GM21447 (cell line): ENCODE measurements around the gene GPR84.
"Not testable (repeated sequence)": the region's sequence is repeated elsewhere in the genome, so short reads cannot be mapped to it uniquely, and the experiment has no call there.

Experiments used
- ATAC-seq: cut with Tn5 transposase; IDR thresholded peaks from one replicate; pipeline ENCODE4 v1.9.1; 2021; ENCODE audit not compliant: unreplicated experiment

Gene GPR84

GRCh38 chr12:54356228-54356627 lies 8.1 kb downstream of the GPR84 start:
- ATAC-seq: no peak

DNA sequence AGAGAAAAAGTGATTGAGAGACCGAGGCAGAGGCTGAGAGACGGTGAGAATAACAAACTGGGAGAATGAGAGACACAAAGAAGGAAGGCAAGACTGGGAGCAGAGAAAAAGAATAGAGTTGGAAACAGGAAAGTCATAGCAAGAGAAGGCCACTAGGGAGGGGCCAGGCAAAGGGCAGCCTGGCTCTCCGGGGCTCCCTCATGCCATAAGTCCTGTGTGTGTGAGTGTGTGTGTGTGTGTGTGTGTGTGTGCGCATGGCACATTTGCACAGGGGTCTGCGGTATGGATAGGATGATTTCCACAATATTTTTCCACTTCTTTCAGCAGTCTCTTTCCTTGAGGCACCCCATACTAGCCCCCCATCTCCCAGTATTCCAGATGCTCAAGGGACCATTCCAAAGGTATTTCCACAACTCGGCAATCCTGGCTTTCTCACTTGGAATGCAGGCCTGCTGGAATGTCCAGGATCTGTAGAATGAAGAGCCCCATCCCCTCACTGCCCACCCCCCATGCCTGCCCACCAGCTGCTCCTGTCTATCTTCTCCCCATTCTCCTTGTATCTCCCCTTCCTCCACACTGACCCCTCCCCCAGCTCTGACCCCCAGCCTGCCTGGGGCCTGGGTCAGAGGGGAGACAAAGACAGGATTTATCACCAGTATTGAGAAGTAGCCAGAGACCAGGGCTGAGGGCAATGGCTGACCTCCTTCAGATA lies 9.0 kb downstream of the GPR84 start:
- no peak for ATAC-seq

DNA sequence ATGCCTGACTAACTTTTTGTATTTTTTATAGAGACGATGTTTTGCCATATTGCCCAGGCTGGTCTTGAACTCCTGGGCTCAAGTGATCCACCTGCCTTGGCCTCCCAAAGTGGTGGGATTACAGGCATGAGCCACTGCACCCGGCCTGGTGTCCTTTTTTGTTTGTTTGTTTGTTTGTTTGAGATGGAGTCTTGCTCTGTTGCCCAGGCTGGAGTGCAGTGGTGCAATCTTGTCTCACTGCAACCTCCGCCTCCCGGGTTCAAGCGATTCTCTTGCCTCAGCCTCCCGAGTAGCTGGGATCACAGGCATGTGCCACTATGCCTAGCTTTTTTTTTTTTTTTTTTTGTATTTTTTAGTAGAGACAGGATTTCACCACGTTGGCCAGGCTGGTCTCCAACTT lies 10.0 kb downstream of the GPR84 start:
- ATAC-seq: not testable (repeated sequence)

- ATAC-seq: no peak
These were observed 11.1 kb downstream of the GPR84 start for GRCh38 chr12:54352891-54353874.

- no peak for ATAC-seq
These were observed 12.2 kb downstream of the GPR84 start for GRCh38 chr12:54352022-54352531.

GRCh38 chr12:54351341-54351740 lies 12.9 kb downstream of the GPR84 start:
- ATAC-seq: no peak

- no peak for ATAC-seq
These were observed 13.5 kb downstream of the GPR84 start for GRCh38 chr12:54350743-54351142.

DNA sequence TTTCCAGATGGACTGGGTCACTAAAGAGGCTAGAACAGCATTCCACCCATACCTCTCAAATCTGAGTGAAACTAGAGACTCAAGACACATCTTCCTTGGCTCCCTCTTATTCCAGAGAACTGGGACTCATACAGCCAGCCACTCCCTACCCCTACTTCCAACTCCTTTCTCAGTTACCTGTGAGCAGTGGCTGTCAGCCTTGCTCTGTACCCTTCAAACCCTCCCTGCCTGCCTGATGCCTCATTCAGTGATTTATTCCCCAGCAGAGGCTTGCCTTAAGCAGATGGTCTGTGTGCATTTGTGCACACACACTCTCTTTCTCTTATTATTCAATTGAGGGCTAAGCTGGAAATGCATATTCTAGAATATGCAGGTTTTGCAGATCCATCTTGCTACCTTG lies 14.6 kb downstream of the GPR84 start:
- no peak for ATAC-seq

- ATAC-seq: no peak
These were observed 15.2 kb downstream of the GPR84 start for GRCh38 chr12:54349036-54349435.

GRCh38 chr12:54341378-54342300 lies 22.6 kb downstream of the GPR84 start:
- ATAC-seq: no peak

DNA sequence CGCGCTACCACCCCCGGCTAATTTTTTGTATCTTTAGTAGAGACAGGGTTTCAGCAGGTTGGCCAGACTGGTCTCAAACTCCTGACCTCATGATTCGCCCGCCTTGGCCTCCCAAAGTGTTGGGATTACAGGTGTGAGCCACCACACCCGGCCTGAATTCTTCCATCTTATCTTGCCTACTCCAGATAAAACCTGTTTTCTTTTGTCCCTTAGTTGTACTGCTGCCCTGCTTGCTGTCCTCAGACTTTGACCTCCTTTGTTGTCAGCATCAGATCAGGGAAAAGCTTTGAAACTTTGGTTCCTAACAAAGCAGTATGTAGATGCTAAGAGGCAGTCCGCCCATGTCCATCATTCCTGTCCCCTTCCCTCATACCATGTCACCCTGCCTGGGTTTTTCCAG lies 23.4 kb downstream of the GPR84 start:
- ATAC-seq: no peak

DNA sequence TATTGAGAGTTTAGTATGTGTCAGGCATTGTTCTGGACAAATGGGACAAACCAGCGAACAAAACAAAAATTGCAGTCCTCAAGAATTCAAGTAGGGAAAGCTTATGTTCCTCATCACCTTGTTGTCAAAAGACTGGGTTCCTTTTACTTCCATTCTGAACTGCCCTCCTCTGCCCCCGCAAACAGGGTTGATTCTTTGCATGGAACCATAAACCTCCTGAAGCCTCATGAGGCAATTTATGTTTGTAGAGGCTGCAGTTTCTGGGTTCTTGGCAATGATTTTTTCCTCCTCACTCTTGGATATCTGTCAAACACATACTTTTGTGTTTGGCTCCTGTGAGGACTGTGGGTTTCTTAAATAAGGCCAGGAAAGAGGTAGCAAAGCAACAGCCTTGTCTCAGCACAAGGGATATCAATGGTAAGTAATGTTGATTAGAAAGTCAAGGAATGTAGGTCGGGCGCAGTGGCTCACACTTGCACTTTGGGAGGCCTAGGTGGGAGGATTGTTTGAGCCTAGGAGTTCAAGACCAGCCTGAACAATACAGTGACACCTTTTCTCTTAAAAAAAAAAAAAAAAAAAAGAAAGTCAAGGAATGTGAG lies 25.5 kb downstream of the GPR84 start:
- no peak for ATAC-seq

DNA sequence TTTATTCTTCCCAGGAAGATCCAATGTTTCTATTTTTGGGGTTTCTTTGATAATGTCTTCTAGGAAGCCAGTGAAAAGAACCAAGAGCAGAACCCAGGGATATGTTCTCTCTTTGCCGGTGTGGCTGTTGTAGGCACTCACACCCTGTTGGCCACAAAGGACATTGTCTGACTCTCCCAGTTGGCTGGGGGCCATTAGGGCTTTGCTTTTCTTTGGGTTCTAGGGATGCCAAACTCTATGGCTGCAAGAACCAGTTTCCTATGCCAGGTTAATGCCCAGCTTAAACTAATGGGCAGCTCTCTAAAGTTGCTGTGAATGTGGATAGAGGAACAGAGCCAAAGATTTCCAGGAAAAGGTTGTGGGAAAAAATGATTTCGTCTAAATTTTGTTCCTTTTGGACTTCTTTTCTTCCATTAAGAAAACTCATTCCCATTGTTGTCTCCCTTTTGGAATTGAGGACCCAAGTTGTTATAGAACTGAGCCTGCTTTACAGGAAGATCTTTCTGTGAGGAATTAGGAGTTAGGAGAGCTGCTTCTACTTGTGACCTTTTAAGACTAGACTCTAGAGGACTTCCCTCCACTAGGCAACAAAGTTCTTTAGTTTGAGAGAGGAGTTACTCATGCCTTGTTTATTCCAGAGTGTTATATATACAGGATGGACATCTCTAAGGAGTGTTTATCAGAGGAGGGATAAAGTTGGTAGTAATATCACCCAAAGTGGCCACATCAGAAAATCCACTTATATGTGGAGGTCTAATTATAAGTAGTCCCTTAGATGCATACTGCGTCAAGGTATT lies 26.2 kb downstream of the GPR84 start:
- ATAC-seq: no peak

DNA sequence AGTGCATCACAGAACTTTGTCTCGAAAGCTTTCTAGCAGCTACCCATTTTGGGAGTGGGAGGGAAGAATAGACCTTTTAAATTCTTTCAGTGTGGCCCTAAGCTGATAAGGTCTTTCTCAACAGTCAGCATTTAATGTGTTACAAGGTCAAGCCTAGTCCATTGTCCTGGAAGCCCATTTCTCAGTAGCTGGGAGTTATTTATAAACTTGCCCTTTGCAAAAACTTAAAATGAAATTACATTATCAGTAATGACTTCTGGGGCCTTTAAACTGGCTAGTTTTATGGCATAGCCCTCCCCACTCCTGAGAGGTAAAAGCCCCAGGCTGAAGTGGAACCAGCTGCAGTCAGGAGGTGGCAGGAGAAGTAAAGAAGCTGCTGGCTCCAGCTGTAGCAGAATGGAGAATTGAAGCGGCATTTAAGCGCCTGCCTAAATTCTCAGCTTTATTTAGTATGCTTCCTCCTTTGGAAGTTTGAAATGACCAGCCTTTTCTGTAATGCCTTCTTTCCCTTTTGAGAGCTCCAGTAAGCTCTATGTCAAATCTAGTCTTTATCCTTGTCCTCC lies 26.9 kb downstream of the GPR84 start:
- no peak for ATAC-seq

GRCh38 chr12:54333420-54334034 lies 30.8 kb downstream of the GPR84 start:
- ATAC-seq: no peak

GRCh38 chr12:54331461-54331860 lies 32.8 kb downstream of the GPR84 start:
- no peak for ATAC-seq

GRCh38 chr12:54330442-54330841 lies 33.8 kb downstream of the GPR84 start:
- ATAC-seq: no peak

DNA sequence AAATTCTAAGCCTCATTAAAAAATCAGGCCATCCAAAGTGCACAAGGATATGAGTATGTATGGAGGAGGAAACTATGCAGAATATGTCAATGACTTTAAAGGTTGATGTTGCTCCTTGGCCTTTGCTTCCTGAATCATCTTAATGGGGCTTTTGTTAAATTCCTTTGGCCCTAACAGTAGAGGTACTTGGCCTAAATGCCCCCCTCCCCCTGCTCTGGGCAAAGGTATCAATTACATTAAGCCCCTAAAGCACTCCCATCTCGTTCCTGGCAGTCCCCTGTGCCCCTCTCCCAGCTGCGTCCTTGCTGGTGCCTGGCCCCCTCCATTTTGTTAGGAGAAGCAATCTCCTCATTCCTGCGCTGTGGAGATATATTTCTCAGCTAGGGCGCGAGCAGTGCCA lies 34.5 kb downstream of the GPR84 start:
- no peak for ATAC-seq
